ENCODE measurements around the gene CNNM1. TPM values are rescaled to one million over a fixed set of nuclear protein-coding genes. Genes with fewer than 3 reads are reported as not detected.

CNNM1 gene
- total RNA-seq, 1 donor from 2014 or later: 0.63 TPM

DNA sequence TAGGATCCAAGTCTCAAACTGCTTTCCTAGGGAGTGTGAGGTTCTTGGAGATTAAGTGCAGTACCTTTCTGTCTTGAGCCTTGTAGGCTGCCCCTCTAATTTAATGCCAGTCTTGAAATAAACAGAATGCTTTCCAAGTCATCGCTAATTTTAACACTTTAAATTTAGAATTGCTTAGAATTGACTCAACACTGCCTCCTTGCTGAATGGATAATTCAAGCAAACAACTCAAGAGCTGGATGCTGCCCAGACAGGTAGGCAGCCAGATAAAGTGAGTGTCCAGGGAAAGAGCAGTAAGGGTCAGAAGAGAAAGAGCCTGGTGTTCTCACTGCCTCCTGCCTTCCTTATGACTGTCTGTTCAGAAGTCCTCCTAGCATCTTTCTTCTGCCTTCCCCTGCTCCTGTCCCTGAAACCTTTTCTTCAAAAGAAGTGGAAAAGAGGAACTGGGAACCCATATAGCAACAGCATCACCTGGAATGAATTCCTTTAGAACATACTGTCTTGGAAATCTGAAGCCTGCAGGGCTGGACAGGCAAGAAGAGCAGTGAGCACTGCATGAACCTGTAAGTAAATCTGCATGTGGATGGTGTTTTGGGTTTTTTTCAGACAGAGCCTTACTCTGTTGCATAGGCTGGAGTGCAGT lies 104.3 kb downstream of the CNNM1 start:
- TF ChIP-seq CTCF (conservative IDR thresholded peaks at IDR 0.05; ENCODE audit: low read depth, low read length): peak; percentile 59
- H3K4me3 ChIP-seq (ENCODE audit: low read depth, low read length): no peak overlapping the region
- DNase-seq (ENCODE audit: low read depth): no peak

GRCh38 chr10:99435986-99436638 lies 107.0 kb downstream of the CNNM1 start:
- TF ChIP-seq CTCF (conservative IDR thresholded peaks at IDR 0.05; ENCODE audit: low read depth, low read length): peak; percentile 58
- DNase-seq (ENCODE audit: low read depth): no peak
- no peak overlapping the region for H3K4me3 ChIP-seq (ENCODE audit: low read depth, low read length)

GRCh38 chr10:99438890-99439289 lies 109.7 kb downstream of the CNNM1 start:
- DNase-seq (ENCODE audit: low read depth): no peak
- H3K4me3 ChIP-seq (ENCODE audit: low read depth, low read length): no peak overlapping the region
- TF ChIP-seq CTCF (conservative IDR thresholded peaks at IDR 0.05; ENCODE audit: low read depth, low read length): no peak

DNA sequence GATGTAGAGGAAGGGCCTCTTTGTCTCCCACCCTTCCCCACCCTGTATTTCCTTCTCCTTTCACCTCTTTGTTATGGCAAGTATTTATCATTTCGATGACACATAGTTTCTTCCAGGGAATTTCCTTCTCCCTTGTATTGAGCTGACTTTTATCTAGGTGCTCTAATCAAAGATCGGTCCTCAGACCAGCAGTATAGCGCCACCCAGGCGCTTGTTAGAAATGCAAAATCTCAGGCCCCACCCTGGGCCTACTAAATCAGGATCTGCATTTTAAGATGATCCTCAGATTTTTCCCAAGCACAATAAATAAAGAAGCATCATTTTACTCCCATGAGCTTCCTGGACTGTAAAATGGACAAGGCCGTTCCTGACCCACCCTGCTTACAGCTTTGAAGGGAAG lies 113.2 kb downstream of the CNNM1 start:
- TF ChIP-seq CTCF (conservative IDR thresholded peaks at IDR 0.05; ENCODE audit: low read depth, low read length): no peak
- H3K4me3 ChIP-seq (ENCODE audit: low read depth, low read length): no peak overlapping the region
- DNase-seq (ENCODE audit: low read depth): no peak

DNA sequence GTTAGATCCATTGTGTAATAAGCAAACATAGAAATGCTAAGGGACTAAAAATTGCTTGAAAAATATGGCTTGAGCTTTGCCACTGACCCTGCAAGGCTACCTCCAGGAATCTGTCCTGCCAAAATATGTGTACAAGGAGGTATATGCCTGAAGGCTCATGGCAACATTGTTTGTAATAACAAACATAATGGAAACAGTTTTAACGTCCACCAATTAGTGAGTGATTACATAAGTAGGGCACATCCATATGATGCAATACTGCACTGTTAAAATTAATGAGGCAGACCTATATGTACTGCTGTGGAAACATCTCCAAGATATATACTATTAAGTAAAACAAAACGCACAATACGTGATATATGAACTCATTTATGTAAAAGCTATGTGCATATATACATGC lies 114.3 kb downstream of the CNNM1 start:
- DNase-seq (ENCODE audit: low read depth): no peak
- no peak for TF ChIP-seq CTCF (conservative IDR thresholded peaks at IDR 0.05; ENCODE audit: low read depth, low read length)
- no peak overlapping the region for H3K4me3 ChIP-seq (ENCODE audit: low read depth, low read length)

Other genes with a start within 250 kb of the CNNM1 start
- gene HPSE2, start 93.5 kb upstream of the CNNM1 start, total RNA-seq: not detected in 2 replicates
- gene GOT1, start 101.3 kb downstream of the CNNM1 start, total RNA-seq: 51.0 and 81.0 TPM in 2 replicates
- not detected in 2 replicates for gene NKX2-3, start 203.6 kb downstream of the CNNM1 start, total RNA-seq

Data from epithelial cell of proximal tubule (primary cell).